ENCODE data around the gene CNTLN. TPM values are rescaled to one million over a fixed set of nuclear protein-coding genes. Genes with fewer than 3 reads are reported as not detected.

CNTLN gene
- total RNA-seq, result 0.79 and 1.7 TPM in 2 replicates

DNA sequence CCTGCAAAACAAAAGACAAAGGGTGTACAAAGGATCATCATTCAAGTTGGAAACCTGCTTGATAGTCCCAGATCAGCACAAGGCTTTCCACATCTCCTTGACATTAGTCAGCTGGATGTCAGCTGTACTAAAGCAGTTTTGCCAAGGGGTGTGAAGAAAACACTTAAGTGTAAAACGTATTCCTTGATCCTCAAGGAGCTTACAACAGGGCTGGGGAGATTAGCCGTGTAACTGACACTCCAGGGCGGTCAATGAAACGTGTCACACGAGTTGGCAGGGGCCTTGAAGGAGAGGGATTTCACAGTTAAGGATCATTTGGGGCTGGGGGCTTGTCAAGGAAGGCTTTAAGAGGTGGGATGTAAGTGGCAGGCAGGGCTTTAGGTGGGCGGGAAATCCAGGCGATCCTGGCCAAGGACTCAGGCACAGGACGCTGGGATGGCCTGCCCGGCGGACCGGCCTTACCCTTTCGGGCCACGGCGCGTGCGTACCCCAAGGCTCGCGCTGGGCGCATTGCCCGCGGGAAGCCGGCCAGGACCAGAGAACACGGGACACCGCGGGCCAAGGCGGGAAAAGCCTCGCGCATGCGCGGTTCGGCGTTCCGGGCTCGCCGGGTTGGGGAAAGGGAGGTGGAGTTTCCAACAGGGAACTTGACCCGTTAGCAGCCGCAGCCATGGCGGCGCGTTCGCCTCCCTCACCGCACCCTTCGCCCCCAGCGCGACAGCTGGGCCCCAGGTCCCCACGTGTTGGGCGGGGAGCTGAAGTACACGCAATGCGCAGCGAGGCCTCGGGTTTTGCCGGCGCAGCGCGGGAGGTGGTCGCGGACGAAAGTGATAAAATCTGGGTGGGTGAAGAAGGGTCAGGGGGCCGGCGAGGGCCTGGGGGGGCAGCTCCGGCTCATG lies at the start of gene CNTLN:
Gene CNTLN, plus strand, starts transcription at position 645 of the 899 bp plus-strand sequence. Its CDS starts 26 bp downstream, at position 671.
- no peaks in the 10 kb centered on the region for H3K36me3 ChIP-seq (ENCODE audit: control insufficient read depth, insufficient read depth, low read length)
- H3K4me3 ChIP-seq (ENCODE audit: low read depth, low read length), result peak within 1 kb of the TSS; percentile 98
- FAIRE-seq (no peak), DNase-seq (ENCODE audit: low read depth) (peak; percentile 69)
- no peak for TF ChIP-seq CTCF (IDR thresholded peaks at IDR 0.05; ENCODE audit: insufficient read depth, low read length, severe bottlenecking)
- no peaks in the 10 kb centered on the region for H3K27me3 ChIP-seq (ENCODE audit: control insufficient read depth, insufficient read depth, low read length)

- FAIRE-seq, result no peak
- TF ChIP-seq CTCF (IDR thresholded peaks at IDR 0.05; ENCODE audit: insufficient read depth, low read length, severe bottlenecking), result no peak
- no peak overlapping the region for H3K4me3 ChIP-seq (ENCODE audit: low read depth, low read length)
- DNase-seq (ENCODE audit: low read depth), result no peak
- no peaks in the 10 kb centered on the region for H3K36me3 ChIP-seq (ENCODE audit: control insufficient read depth, insufficient read depth, low read length)
- no peaks in the 10 kb centered on the region for H3K27me3 ChIP-seq (ENCODE audit: control insufficient read depth, insufficient read depth, low read length)
These were observed 46.3 kb upstream of the CNTLN start for GRCh38 chr9:17088566-17088965.

GRCh38 chr9:17090041-17090440 lies 44.8 kb upstream of the CNTLN start:
- no peak overlapping the region for H3K4me3 ChIP-seq (ENCODE audit: low read depth, low read length)
- DNase-seq (ENCODE audit: low read depth) (peak; percentile 20), FAIRE-seq (no peak)
- H3K27me3 ChIP-seq (ENCODE audit: control insufficient read depth, insufficient read depth, low read length), result no peaks in the 10 kb centered on the region
- no peaks in the 10 kb centered on the region for H3K36me3 ChIP-seq (ENCODE audit: control insufficient read depth, insufficient read depth, low read length)
- no peak for TF ChIP-seq CTCF (IDR thresholded peaks at IDR 0.05; ENCODE audit: insufficient read depth, low read length, severe bottlenecking)

GRCh38 chr9:17116400-17116837 lies 18.4 kb upstream of the CNTLN start:
- no peaks in the 10 kb centered on the region for H3K27me3 ChIP-seq (ENCODE audit: control insufficient read depth, insufficient read depth, low read length)
- DNase-seq (ENCODE audit: low read depth) (peak; percentile 59), FAIRE-seq (no peak)
- no peaks in the 10 kb centered on the region for H3K36me3 ChIP-seq (ENCODE audit: control insufficient read depth, insufficient read depth, low read length)
- no peak overlapping the region for H3K4me3 ChIP-seq (ENCODE audit: low read depth, low read length)
- no peak for TF ChIP-seq CTCF (IDR thresholded peaks at IDR 0.05; ENCODE audit: insufficient read depth, low read length, severe bottlenecking)

DNA sequence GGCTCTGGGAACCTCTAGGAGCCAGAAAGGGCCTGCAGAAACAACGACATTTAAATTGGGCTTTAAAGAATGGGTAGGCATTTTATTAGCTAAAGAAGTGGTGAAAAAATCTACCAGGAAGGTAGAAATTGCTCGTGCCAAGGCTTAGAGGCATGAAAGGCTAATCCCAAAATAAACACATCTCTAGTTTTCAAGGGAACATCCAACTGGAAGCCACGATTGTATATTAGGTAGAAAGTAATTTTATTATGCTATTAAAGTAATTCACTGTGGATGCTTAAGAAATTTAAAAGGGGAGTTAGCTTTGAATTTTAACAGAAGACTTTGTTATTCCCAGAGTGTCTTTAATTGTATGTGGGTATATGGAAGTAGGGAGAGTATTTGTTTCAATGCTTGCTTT lies 17.5 kb upstream of the CNTLN start:
- Histone ChIP-seq H3K4me3 (ENCODE audit: low read depth, low read length) (no peak overlapping the region), H3K27me3 (ENCODE audit: control insufficient read depth, insufficient read depth, low read length) (no peaks in the 10 kb centered on the region), H3K36me3 (ENCODE audit: control insufficient read depth, insufficient read depth, low read length) (no peaks in the 10 kb centered on the region)
- TF ChIP-seq CTCF (IDR thresholded peaks at IDR 0.05; ENCODE audit: insufficient read depth, low read length, severe bottlenecking), result no peak
- no peak for DNase-seq (ENCODE audit: low read depth)
- FAIRE-seq, result no peak

All from bronchial epithelial cell (primary cell).